22Rv1 (cell line): ENCODE measurements around the gene ITLN2.
"Not testable (repeated sequence)": the region's sequence is repeated elsewhere in the genome, so short reads cannot be mapped to it uniquely, and the experiment has no call there.

Experiments used
- H3K27ac ChIP-seq: fragments of 450-650 bp; 2 replicates; pipeline ENCODE4 v1.5.1; 2017
- ZFX ChIP-seq: fragments of 450-650 bp; IDR thresholded peaks from 2 replicates; pipeline ENCODE4 v1.6.1; 2017; ENCODE audit warnings: antibody characterized with exemption, borderline replicate concordance
- TF ChIP-seq, protein P1 (sequence below): fragments of 450-650 bp; IDR thresholded peaks from 2 replicates; pipeline ENCODE4 v1.5.1; 2017; ENCODE audit warnings: mild to moderate bottlenecking

Gene ITLN2

DNA sequence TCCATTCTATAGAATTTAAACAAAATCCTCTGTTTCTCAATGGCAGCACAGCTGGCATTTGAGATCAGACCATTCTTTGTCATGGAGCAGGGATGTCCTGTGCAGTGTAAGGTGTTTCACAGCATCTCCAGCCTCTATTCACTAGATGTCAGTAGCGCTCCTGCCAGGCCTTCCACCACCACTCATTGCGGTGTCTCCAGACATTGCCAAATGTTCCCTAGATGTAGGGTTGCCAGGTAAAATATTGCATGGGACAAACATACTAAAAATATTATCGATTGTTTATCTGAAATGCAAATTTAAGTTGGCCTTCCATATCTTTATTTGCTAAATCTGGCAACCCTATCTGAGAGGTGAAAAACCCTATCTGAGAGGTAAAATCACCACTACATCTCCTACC is 11.7 kb downstream of the ITLN2 start:
- TF ChIP-seq, protein P1, sequence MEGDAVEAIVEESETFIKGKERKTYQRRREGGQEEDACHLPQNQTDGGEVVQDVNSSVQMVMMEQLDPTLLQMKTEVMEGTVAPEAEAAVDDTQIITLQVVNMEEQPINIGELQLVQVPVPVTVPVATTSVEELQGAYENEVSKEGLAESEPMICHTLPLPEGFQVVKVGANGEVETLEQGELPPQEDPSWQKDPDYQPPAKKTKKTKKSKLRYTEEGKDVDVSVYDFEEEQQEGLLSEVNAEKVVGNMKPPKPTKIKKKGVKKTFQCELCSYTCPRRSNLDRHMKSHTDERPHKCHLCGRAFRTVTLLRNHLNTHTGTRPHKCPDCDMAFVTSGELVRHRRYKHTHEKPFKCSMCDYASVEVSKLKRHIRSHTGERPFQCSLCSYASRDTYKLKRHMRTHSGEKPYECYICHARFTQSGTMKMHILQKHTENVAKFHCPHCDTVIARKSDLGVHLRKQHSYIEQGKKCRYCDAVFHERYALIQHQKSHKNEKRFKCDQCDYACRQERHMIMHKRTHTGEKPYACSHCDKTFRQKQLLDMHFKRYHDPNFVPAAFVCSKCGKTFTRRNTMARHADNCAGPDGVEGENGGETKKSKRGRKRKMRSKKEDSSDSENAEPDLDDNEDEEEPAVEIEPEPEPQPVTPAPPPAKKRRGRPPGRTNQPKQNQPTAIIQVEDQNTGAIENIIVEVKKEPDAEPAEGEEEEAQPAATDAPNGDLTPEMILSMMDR, result peak; percentile 39
- no peak for TF ChIP-seq ZFX
- no peak overlapping the region for H3K27ac ChIP-seq

DNA sequence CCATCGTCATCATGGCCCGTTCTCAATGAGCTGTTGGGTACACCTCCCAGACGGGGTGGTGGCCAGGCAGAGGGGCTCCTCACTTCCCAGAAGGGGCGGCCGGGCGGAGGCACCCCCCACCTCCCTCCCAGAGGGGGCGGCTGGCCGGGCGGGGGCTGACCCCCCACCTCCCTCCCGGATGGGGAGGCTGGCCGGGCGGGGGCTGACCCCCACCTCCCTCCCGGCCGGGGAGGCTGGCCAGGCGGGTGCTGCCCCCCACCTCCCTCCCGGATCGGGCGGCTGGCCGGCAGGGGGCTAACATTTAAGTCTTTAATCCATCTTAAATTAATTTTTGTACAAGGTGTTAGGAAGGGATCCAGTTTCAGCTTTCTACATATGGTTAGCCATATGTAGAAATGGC is 17.9 kb downstream of the ITLN2 start:
- H3K27ac ChIP-seq, result not testable (repeated sequence)

DNA sequence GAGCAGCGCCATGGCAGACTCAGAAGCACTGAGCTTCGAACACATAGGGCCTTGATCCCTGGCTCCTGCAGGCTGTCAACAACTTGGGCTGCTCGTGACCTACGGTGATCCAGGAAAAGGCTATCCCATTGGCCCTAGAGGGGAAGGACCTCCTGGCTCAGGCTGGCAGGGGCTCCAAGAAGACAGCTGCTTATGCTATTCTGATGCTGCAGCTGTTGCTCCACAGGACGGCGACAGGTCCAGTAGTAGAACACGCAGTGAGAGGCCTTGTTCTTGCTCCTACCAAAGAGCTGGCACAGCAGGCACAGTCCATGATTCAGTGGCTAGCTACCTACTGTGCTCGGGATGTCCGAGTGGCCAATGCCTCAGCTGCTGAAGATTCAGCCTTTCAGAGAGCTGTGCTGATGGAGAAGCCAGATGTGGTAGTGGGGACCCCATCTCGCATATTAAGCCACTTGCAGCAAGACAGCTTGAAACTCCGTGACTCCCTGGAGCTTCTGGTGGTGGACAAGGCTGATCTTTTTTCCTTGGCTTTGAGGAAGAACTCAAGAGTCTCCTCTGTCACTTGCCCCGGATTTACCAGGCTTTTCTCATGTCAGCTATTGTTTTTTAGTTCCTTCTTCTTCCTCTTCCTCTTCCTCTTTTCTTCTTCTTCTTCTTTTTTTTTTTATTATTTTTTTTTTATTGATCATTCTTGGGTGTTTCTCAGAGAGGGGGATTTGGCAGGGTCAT is 18.9 kb downstream of the ITLN2 start:
- no peak for TF ChIP-seq ZFX
- TF ChIP-seq, protein P1, result no peak
- H3K27ac ChIP-seq, result no peak overlapping the region

DNA sequence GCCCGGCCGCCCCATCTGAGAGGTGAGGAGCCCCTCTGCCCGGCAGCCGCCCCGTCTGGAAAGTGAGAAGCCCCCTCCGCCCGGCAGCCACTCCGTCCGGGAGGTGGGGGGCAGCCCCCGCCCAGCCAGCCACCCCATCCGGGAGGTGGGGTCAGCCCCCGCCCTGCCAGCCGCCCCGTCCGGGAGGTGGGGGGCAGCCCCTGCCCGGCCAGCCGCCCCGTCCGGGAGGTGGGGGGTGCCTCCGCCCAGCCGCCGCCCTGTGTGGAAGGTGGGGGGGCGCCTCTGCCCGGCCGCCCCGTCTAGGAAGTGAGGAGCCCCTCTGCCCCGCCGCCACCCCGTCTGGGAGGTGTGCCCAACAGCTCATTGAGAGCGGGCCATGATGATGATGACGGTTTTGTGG is 21.3 kb downstream of the ITLN2 start:
- not testable (repeated sequence) for H3K27ac ChIP-seq

DNA sequence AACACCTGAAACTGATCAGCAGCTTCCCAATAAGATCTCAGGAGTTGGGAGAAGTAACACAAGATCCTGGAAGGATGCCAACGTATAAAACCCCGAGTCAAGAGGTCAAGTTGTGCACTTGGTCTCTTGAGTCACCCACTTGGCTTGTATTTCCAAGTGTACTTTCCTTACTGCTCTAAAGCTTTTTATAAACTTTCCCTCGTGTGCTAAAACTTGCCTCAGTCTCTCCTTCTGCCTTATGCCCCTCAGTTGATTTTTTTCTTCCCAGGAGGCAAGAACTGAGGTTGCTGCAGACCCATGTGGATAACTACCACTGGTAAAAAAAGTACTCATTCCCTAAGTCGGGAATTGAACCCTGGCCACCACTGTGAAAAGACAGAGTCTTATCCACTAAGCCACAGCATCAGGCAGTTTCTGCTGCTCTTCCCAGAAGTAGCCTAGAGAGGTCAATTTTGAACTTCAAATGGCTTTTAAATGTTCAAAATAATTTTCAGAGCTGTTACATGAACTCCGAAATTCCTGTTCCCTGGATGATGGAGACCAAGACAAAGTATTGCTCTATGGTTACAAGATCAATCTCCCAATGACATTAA is 28.9 kb downstream of the ITLN2 start:
- TF ChIP-seq, protein P1, result no peak
- TF ChIP-seq ZFX, result no peak
- no peak overlapping the region for H3K27ac ChIP-seq

- TF ChIP-seq ZFX, result no peak
- TF ChIP-seq, protein P1, result no peak
- H3K27ac ChIP-seq, result no peak overlapping the region
Observed at GRCh38 chr1:160924791-160925651, 29.6 kb downstream of the ITLN2 start.

GRCh38 chr1:160916666-160917065 is 37.9 kb downstream of the ITLN2 start:
- no peak overlapping the region for H3K27ac ChIP-seq
- no peak for TF ChIP-seq ZFX
- TF ChIP-seq, protein P1, result no peak

- not testable (repeated sequence) for H3K27ac ChIP-seq
Observed at GRCh38 chr1:160913229-160913628, 41.4 kb downstream of the ITLN2 start.
